Breast epithelium (tissue), 4 donors: ENCODE data around the gene TENM4. TPM values are rescaled to one million over a fixed set of nuclear protein-coding genes. Genes with fewer than 3 reads are reported as not detected.

Experiments used
- DNase-seq, 2 donors: peaks; one replicate each; pipeline ENCODE4 v3.0.0-alpha.2; 2019; ENCODE audit warnings: low spot score in 2 of 2
- H3K27ac ChIP-seq, 2 donors: fragments of 200-600 bp; sonication (generic) in 1 of 2; one replicate each; pipeline ENCODE4 v1.5.1; 2016 to 2019; ENCODE audit warnings: mild to moderate bottlenecking in 1 of 2
- H3K27me3 ChIP-seq, 2 donors: fragments of 200-600 bp; sonication (generic) in 1 of 2; one replicate each; pipeline versions ENCODE4 v1.5.1 to v1.6.0; 2017 to 2019; ENCODE audit warnings: control low read depth in 1 of 2, mild to moderate bottlenecking in 1 of 2
- H3K36me3 ChIP-seq: fragments of 200-600 bp; one replicate; pipeline ENCODE4 v1.5.1; 2019
- H3K4me1 ChIP-seq, 2 donors: fragments of 200-600 bp; sonication (generic); one replicate each; pipeline ENCODE4 v1.5.1; 2016 to 2019; ENCODE audit warnings: control low read depth in 1 of 2
- H3K4me3 ChIP-seq, 3 donors: fragments of 200-600 bp; sonication (generic); 1 replicate in 2 of 3; 2 replicates in 1 of 3; pipeline ENCODE4 v1.5.1; 2016 to 2019; ENCODE audit warnings: mild to moderate bottlenecking in 3 of 3, moderate library complexity in 2 of 3
- H3K9me3 ChIP-seq, 2 donors: fragments of 200-600 bp; sonication (generic) in 1 of 2; one replicate each; pipeline ENCODE4 v1.5.1; 2016 to 2019; ENCODE audit warnings: control low read depth in 1 of 2
- CTCF ChIP-seq, 3 donors: fragments of 450-650 bp; IDR thresholded peaks; one replicate each; pipeline ENCODE4 v1.5.1; 2016 to 2017; ENCODE audit warnings: antibody characterized with exemption in 3 of 3, mild to moderate bottlenecking in 3 of 3, moderate library complexity in 3 of 3
- POLR2A ChIP-seq: fragments of 450-650 bp; IDR thresholded peaks from one replicate; pipeline ENCODE4 v1.6.1; 2016; ENCODE audit warnings: antibody characterized with exemption, mild to moderate bottlenecking, moderate library complexity
- POLR2AphosphoS5 ChIP-seq, 3 donors: sonication (generic); formaldehyde crosslinking; IDR thresholded peaks; one replicate each; pipeline ENCODE4 v1.6.1; 2017; ENCODE audit warnings: antibody characterized with exemption in 3 of 3
- intact Hi-C: fragments of 100-400 bp; cut with DNase I; formaldehyde crosslinking; loops from one replicate; pipeline ENCODE4 v1.15.1; 2023; ENCODE audit warnings: low total_unique reads
- total RNA-seq, 3 donors: library from RNA; depleted of rRNA; stranded (reverse); fragments of >200 nt; gene quantifications; one replicate each; pipeline ENCODE4 v1.1.0, GENCODE V29; 2016

TENM4 gene
- total RNA-seq, 3 donors from 2014 or later = 0.29 to 7.9 (median 4.8) TPM

GRCh38 chr11:79206951-79207350, 233.9 kb downstream of the TENM4 start:
- H3K36me3 ChIP-seq = no peaks in the 10 kb centered on the region
- no peak for DNase-seq
- H3K27ac ChIP-seq = no peak overlapping the region
- no peak for TF ChIP-seq CTCF (IDR thresholded peaks at IDR 0.05)
- no peak for TF ChIP-seq POLR2AphosphoS5 (IDR thresholded peaks at IDR 0.05)
- TF ChIP-seq POLR2A = no peak
- H3K4me3 ChIP-seq = no peak overlapping the region
- H3K27me3 ChIP-seq = no peaks in the 10 kb centered on the region
- no peaks in the 10 kb centered on the region for H3K9me3 ChIP-seq
- H3K4me1 ChIP-seq = no peaks in the 10 kb centered on the region
- intact Hi-C loops = no loop called here

DNA sequence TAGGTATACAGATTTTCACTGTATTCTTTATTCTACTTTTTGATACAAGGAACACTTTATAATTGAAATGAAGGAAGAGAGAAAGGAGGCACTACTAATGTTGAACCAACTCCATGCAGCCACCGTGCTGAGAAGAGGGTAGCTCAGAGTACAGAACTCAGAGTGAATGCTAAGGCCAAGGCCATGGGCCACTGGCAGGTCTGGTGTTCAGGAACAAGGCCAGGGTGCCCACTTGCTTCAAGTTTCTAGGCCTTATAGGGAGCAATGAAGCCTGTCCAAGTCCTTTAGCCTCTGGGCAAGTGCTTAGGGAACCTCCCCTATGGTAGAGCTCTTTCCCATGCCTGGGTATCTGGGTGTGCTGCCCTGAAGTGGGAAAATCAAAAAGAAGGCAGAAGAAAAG, 235.0 kb downstream of the TENM4 start:
- Histone ChIP-seq H3K9me3 (peaks cover 0 to 1% of the 10 kb centered on the region in 2 donors), H3K4me1 (no peaks in the 10 kb centered on the region), H3K27ac (no peak overlapping the region), H3K4me3 (no peak overlapping the region), H3K27me3 (no peaks in the 10 kb centered on the region), H3K36me3 (no peaks in the 10 kb centered on the region)
- intact Hi-C loops = no loop called here
- no peak for DNase-seq
- TF ChIP-seq POLR2A (no peak), CTCF (IDR thresholded peaks at IDR 0.05) (no peak), POLR2AphosphoS5 (IDR thresholded peaks at IDR 0.05) (no peak)

DNA sequence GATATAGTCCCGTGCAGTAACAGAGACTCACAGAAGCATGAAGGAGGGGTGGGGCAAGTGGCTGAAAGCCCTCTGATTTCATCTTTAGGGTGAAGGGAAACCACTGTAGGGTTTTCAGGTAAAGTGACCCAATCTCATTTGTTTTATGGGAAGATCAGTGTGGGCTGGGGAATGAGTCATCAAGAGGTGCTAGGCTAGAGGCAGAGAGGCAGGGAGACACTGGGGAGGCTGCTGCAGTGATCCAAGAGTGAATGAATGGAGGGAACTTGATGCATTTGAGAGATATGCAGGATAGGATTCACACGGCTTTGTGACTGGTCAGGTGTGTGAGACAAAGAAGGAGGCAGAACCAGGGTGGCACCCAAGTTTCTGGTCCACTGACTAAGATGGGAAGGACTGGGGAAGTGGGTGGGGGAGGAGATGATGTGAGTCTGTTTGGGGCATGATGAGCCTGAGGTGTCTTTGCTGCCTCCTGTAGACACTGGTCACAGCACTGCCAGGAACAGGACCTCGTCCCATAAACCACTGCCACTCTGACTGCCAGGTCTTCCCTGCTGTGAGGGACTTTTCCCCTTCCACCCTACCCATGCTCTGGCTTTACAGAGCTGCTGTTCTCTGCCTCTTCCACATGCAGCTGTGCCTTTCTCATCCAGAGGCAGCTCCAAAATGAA, 239.0 kb downstream of the TENM4 start:
- no peak overlapping the region for H3K27ac ChIP-seq
- no peaks in the 10 kb centered on the region for H3K36me3 ChIP-seq
- no peaks in the 10 kb centered on the region for H3K4me1 ChIP-seq
- TF ChIP-seq POLR2A (no peak), POLR2AphosphoS5 (IDR thresholded peaks at IDR 0.05) (no peak), CTCF (IDR thresholded peaks at IDR 0.05) (no peak)
- peaks cover 0 to 5% of the 10 kb centered on the region in 2 donors for H3K9me3 ChIP-seq
- DNase-seq = no peak
- intact Hi-C loops = no loop called here
- no peak overlapping the region for H3K4me3 ChIP-seq
- H3K27me3 ChIP-seq = no peaks in the 10 kb centered on the region

- no peak overlapping the region for H3K4me3 ChIP-seq
- intact Hi-C loops = no loop called here
- no peak overlapping the region for H3K27ac ChIP-seq
- TF ChIP-seq POLR2A (no peak), CTCF (IDR thresholded peaks at IDR 0.05) (no peak), POLR2AphosphoS5 (IDR thresholded peaks at IDR 0.05) (no peak)
- DNase-seq = no peak
- no peaks in the 10 kb centered on the region for H3K4me1 ChIP-seq
- no peaks in the 10 kb centered on the region for H3K27me3 ChIP-seq
- peaks cover 0 to 5% of the 10 kb centered on the region in 2 donors for H3K9me3 ChIP-seq
- H3K36me3 ChIP-seq = no peaks in the 10 kb centered on the region
Observed at GRCh38 chr11:79200398-79201070, 240.3 kb downstream of the TENM4 start.

DNA sequence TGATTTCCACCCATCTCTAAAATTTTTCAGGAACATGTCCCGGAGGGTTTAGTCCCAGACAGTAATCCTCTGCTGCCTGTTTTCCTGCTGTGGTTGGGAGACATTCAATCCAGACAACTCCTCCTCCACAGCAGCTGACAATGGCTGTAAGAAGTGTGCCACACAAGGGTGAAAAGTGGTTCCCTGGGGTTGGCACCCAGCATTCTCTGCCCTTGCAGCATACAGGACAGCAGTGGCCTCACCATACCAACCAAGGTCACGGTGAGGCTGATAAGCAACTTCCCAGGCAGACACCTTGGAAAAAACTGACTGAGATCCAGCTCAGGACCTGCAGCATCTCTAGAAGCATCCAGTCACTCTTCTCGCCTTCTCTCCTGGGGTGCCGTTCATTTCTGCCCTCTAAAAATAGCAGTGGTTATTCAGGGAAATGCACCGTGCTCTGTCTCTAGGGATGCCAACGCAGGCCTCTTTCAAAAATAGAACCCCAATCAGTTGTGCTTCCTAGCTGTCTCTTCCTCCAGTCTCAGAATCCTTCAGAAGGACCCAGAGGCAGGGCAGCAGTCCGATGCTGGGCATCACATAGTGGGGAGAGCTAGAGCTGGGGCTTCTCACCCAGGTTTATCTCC, 241.0 kb downstream of the TENM4 start:
- TF ChIP-seq CTCF (IDR thresholded peaks at IDR 0.05) = no peak
- no peak for TF ChIP-seq POLR2A
- TF ChIP-seq POLR2AphosphoS5 (IDR thresholded peaks at IDR 0.05) = no peak
- no peak for DNase-seq

More for the DNA sequence above, 241.0 kb downstream of the TENM4 start:
- Histone ChIP-seq H3K36me3 (no peaks in the 10 kb centered on the region), H3K9me3 (peaks cover 0 to 5% of the 10 kb centered on the region in 2 donors), H3K27ac (no peak overlapping the region), H3K27me3 (no peaks in the 10 kb centered on the region), H3K4me1 (no peaks in the 10 kb centered on the region), H3K4me3 (no peak overlapping the region)
- intact Hi-C loops = no loop called here
